GM12874 (cell line): ENCODE data around the gene CUEDC1.

Experiments used
- CTCF ChIP-seq: IDR thresholded peaks from 2 replicates; pipeline ENCODE4 v1.5.1; 2011; ENCODE audit warnings: low read depth, mild to moderate bottlenecking, control low read depth, low read length, moderate library complexity; ENCODE audit not compliant: insufficient read depth

The CUEDC1 gene

GRCh38 chr17:57943645-57944044 is 11.6 kb downstream of the CUEDC1 start:
- no peak for TF ChIP-seq CTCF

GRCh38 chr17:57943140-57943539 is 12.1 kb downstream of the CUEDC1 start:
- TF ChIP-seq CTCF = no peak

- no peak for TF ChIP-seq CTCF
These were observed 13.5 kb downstream of the CUEDC1 start for GRCh38 chr17:57941384-57942370.

- TF ChIP-seq CTCF = no peak
These were observed 14.4 kb downstream of the CUEDC1 start for GRCh38 chr17:57940653-57941329.

GRCh38 chr17:57940231-57940630 is 15.0 kb downstream of the CUEDC1 start:
- TF ChIP-seq CTCF = no peak

- no peak for TF ChIP-seq CTCF
These were observed 15.4 kb downstream of the CUEDC1 start for GRCh38 chr17:57939797-57940196.

GRCh38 chr17:57938061-57938502 is 17.1 kb downstream of the CUEDC1 start:
- no peak for TF ChIP-seq CTCF
